Esophagus (tissue), 2 donors: ENCODE results near the gene RGR. TPM values are rescaled to one million over a fixed set of nuclear protein-coding genes. Genes with fewer than 3 reads are reported as not detected.

ENCODE experiments used
- H3K27ac ChIP-seq, 2 donors: one replicate each; pipeline ENCODE4 v1.5.1; 2013; ENCODE audit warnings: low read depth in 2 of 2, mild to moderate bottlenecking in 2 of 2, inconsistent platforms in 1 of 2, low read length in 1 of 2, moderate library complexity in 1 of 2
- H3K27me3 ChIP-seq, 2 donors: one replicate each; pipeline ENCODE4 v1.6.1; 2013; ENCODE audit warnings: low read length in 2 of 2, control low read depth in 1 of 2, mild to moderate bottlenecking in 1 of 2; ENCODE audit not compliant: insufficient read depth in 2 of 2, control insufficient read depth in 1 of 2
- H3K36me3 ChIP-seq, 2 donors: one replicate each; pipeline ENCODE4 v1.6.1; 2013; ENCODE audit warnings: low read length in 1 of 2; ENCODE audit not compliant: control insufficient read depth in 2 of 2, insufficient read depth in 2 of 2
- H3K4me1 ChIP-seq, 2 donors: one replicate each; pipeline ENCODE4 v1.6.1; 2013; ENCODE audit warnings: low read length in 1 of 2; ENCODE audit not compliant: control insufficient read depth in 2 of 2, insufficient read depth in 2 of 2
- H3K4me3 ChIP-seq, 2 donors: one replicate each; pipeline ENCODE4 v1.5.1; 2013; ENCODE audit warnings: low read length in 2 of 2, mild to moderate bottlenecking in 2 of 2, low read depth in 1 of 2, moderate library complexity in 1 of 2
- H3K9me3 ChIP-seq, 2 donors: one replicate each; pipeline ENCODE4 v1.6.1; 2013; ENCODE audit warnings: mild to moderate bottlenecking in 2 of 2, low read depth in 1 of 2, low read length in 1 of 2, moderate library complexity in 1 of 2; ENCODE audit not compliant: control insufficient read depth in 2 of 2, insufficient read depth in 1 of 2
- WGBS, 2 donors: extraction: QIAGEN DNeasy Blood & Tissue Kit; methylation state at CpG; one replicate each; pipeline ENCODE4 v1.1.7; 2013; 5-methylcytosine and 5-hydroxymethylcytosine counted together
- polyA plus RNA-seq, 2 donors: library from polyadenylated mRNA; stranded (reverse); fragments of 200-250 nt; gene quantifications; one replicate each; pipeline ENCODE4 v1.2.3, GENCODE V29; 2013
- donor health status: healthy with polysubstance abuse.
- donor health status: Bipolar disorder and iron deficiency.

Gene RGR
- polyA plus RNA-seq, 2 donors, result 0.31 to 0.33 TPM

- H3K36me3 ChIP-seq, result no peaks in the 10 kb centered on the region
- 57 to 86% methylated on average over 1 of the region's 1 CpG for WGBS, 2 donors
- no peaks in the 10 kb centered on the region for H3K9me3 ChIP-seq
Measured at GRCh38 chr10:84289521-84290200, 44.8 kb downstream of the RGR start.

GRCh38 chr10:84290235-84290634, 45.4 kb downstream of the RGR start:
- Histone ChIP-seq H3K4me3 (no peak overlapping the region), H3K27ac (no peak overlapping the region), H3K27me3 (no peaks in the 10 kb centered on the region), H3K36me3 (no peaks in the 10 kb centered on the region), H3K4me1 (no peaks in the 10 kb centered on the region), H3K9me3 (no peaks in the 10 kb centered on the region)
- 54 to 67% methylated on average over 3 of the region's 3 CpGs for WGBS, 2 donors

More at GRCh38 chr10:84289521-84290200, 44.8 kb downstream of the RGR start:
- Histone ChIP-seq H3K27ac (no peak overlapping the region), H3K27me3 (no peaks in the 10 kb centered on the region), H3K4me1 (no peaks in the 10 kb centered on the region), H3K4me3 (no peak overlapping the region)

DNA sequence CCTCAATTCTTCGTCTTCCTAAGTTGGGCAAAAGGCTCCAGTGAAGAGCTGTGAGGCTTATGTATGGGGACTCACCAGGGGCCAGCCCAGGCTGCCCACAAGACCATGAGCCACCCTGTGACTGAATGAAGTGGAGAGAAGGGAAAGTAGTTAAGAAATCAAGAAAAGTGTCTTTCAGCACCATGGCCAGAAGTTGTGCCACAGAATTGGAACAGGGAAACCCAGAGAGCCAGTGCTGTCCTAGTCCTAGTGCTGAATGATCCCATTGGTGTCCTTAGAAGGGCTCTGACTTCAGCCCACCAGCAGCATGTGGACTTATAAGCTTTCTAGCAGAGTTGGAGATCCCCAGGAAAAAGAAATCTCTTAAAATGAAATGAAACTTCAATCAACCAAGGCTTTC, 46.5 kb downstream of the RGR start:
- Histone ChIP-seq H3K27me3 (no peaks in the 10 kb centered on the region), H3K4me3 (no peak overlapping the region), H3K36me3 (no peaks in the 10 kb centered on the region), H3K9me3 (no peaks in the 10 kb centered on the region), H3K27ac (no peak overlapping the region), H3K4me1 (no peaks in the 10 kb centered on the region)
- WGBS, 2 donors, result 32 to 42% methylated on average over 1 of the region's 1 CpG

GRCh38 chr10:84292502-84292901, 47.6 kb downstream of the RGR start:
- Histone ChIP-seq H3K36me3 (no peaks in the 10 kb centered on the region), H3K4me1 (no peaks in the 10 kb centered on the region), H3K4me3 (no peak overlapping the region), H3K9me3 (no peaks in the 10 kb centered on the region), H3K27ac (no peak overlapping the region), H3K27me3 (no peaks in the 10 kb centered on the region)
- 95 to 96% methylated on average over 2 of the region's 2 CpGs for WGBS, 2 donors

- Histone ChIP-seq H3K4me1 (no peaks in the 10 kb centered on the region), H3K36me3 (no peaks in the 10 kb centered on the region), H3K4me3 (no peak overlapping the region), H3K27ac (no peak overlapping the region), H3K27me3 (no peaks in the 10 kb centered on the region), H3K9me3 (no peaks in the 10 kb centered on the region)
- 75 to 82% methylated on average over 1 of the region's 1 CpG for WGBS, 2 donors
Measured at GRCh38 chr10:84293171-84293570, 48.3 kb downstream of the RGR start.

GRCh38 chr10:84293574-84294016, 48.7 kb downstream of the RGR start:
- H3K27ac ChIP-seq, result no peak overlapping the region
- H3K4me1 ChIP-seq, result no peaks in the 10 kb centered on the region
- no peaks in the 10 kb centered on the region for H3K9me3 ChIP-seq
- no peaks in the 10 kb centered on the region for H3K27me3 ChIP-seq
- H3K4me3 ChIP-seq, result no peak overlapping the region
- no peaks in the 10 kb centered on the region for H3K36me3 ChIP-seq
- 56 to 68% methylated on average over 4 of the region's 4 CpGs for WGBS, 2 donors

GRCh38 chr10:84294766-84295447, 50.1 kb downstream of the RGR start:
- no peaks in the 10 kb centered on the region for H3K4me1 ChIP-seq
- no peaks in the 10 kb centered on the region for H3K36me3 ChIP-seq
- H3K27me3 ChIP-seq, result no peaks in the 10 kb centered on the region
- WGBS, 2 donors, result 75 to 93% methylated on average over 1 of the region's 1 CpG
- no peak overlapping the region for H3K27ac ChIP-seq
- H3K9me3 ChIP-seq, result no peaks in the 10 kb centered on the region
- no peak overlapping the region for H3K4me3 ChIP-seq

GRCh38 chr10:84296091-84296981, 51.5 kb downstream of the RGR start:
- no peaks in the 10 kb centered on the region for H3K36me3 ChIP-seq
- H3K27ac ChIP-seq, result no peak overlapping the region
- WGBS, 2 donors, result 59 to 63% methylated on average over 10 of the region's 10 CpGs

GRCh38 chr10:84298057-84298456, 53.2 kb downstream of the RGR start:
- H3K27ac ChIP-seq, result no peak overlapping the region
- WGBS, 2 donors, result 82 to 85% methylated on average over 3 of the region's 3 CpGs
- H3K36me3 ChIP-seq, result no peaks in the 10 kb centered on the region
- H3K9me3 ChIP-seq, result no peaks in the 10 kb centered on the region
- no peak overlapping the region for H3K4me3 ChIP-seq
- no peaks in the 10 kb centered on the region for H3K4me1 ChIP-seq
- no peaks in the 10 kb centered on the region for H3K27me3 ChIP-seq

More at GRCh38 chr10:84296091-84296981, 51.5 kb downstream of the RGR start:
- no peaks in the 10 kb centered on the region for H3K27me3 ChIP-seq
- H3K4me1 ChIP-seq, result no peaks in the 10 kb centered on the region
- no peak overlapping the region for H3K4me3 ChIP-seq
- H3K9me3 ChIP-seq, result no peaks in the 10 kb centered on the region
